ENCODE results near the gene CALHM1. TPM values are rescaled to one million over a fixed set of nuclear protein-coding genes. Genes with fewer than 3 reads are reported as not detected.
A peak's percentile ranks its signal among the peaks of the same experiment; 100 is the strongest.

Gene CALHM1
- total and polyA plus RNA-seq, 2 of the 13 experiments (the other 11 are each of a cell fraction or from before 2014, with no cell fraction given) = 0.04 TPM; not detected in 1

GRCh38 chr10:103493362-103493915 is 34.7 kb upstream of the CALHM1 start, which contains the start of gene NEURL1:
Gene NEURL1 (plus strand): TSS chr10:103493705. CDS start chr10:103494388, 683 bp downstream.
- BruUV-seq (replicated peaks) = no TSS peak
- H3K4me3 ChIP-seq (replicated peaks in 1 of 3; ENCODE audit: insufficient read depth in 1 of 3, low read depth in 2 of 3, low read length in 3 of 3) = peak within 1 kb of the TSS in 2 of 3 experiments; percentile 12 to 52; a peak in 4 of 6 replicates
- H3K9me3 ChIP-seq (ENCODE audit: low read length) = no peaks in the 10 kb centered on the region
- no peaks in the 10 kb centered on the region for H3K79me2 ChIP-seq (ENCODE audit: insufficient read depth, low read length)
- H2AFZ ChIP-seq (ENCODE audit: low read length) = no peak within 1 kb of the TSS
- DNase-seq (ENCODE audit: low spot score) (no peak), ATAC-seq (peak; percentile 9; the same call in 2 of the 3 replicates), FAIRE-seq (no peak)
- ChIA-PET POLR2A (no interaction called here), CTCF (ENCODE audit: low intra/inter-chr PET ratio, low total read pairs) (no interaction called here)
- WGBS (ENCODE audit: low lambda C conversion rate) = 27% methylated on average over 15 of the region's 65 CpGs
- no peak within 1 kb of the TSS for H3K27ac ChIP-seq (ENCODE audit: extremely low read length, insufficient read depth, low read length)
- intact Hi-C loops (cut with micrococcal nuclease; ENCODE audit: unreplicated experiment) = no loop called here
- no peak within 1 kb of the TSS for H3K9ac ChIP-seq (ENCODE audit: insufficient read depth, low read depth, low read length)
- H3K4me2 ChIP-seq (ENCODE audit: low read depth, low read length) = peak within 1 kb of the TSS; percentile 45
- peaks cover 6 to 81% of the 10 kb centered on the region in 2 experiments; a peak in 4 of 5 replicates for H3K27me3 ChIP-seq (ENCODE audit: control insufficient read depth in 1 of 2, insufficient read depth in 2 of 2, low read length in 2 of 2)
- no peaks in the 10 kb centered on the region for H4K20me1 ChIP-seq (ENCODE audit: insufficient read depth, low read length)
- H3K36me3 ChIP-seq (replicated peaks in 1 of 2; ENCODE audit: control insufficient read depth in 1 of 2, insufficient read depth in 2 of 2, low read length in 2 of 2) = no peaks in the 10 kb centered on the region
- H3K4me1 ChIP-seq (ENCODE audit: insufficient read depth, low read length) = no peaks in the 10 kb centered on the region
- no peak for TF ChIP-seq TIGD3 (CRISPR knock-in tag; IDR thresholded peaks at IDR 0.05; ENCODE audit: borderline replicate concordance)
- TF ChIP-seq ZFP82 (CRISPR knock-in tag; IDR thresholded peaks at IDR 0.05; ENCODE audit: borderline replicate concordance) = no peak
- TF ChIP-seq ZNF800 (CRISPR knock-in tag; IDR thresholded peaks at IDR 0.05) = 0 out of 2 replicates have a peak, but pooled peaks have one; percentile 67
- TF ChIP-seq KDM3A (CRISPR knock-in tag; IDR thresholded peaks at IDR 0.05; ENCODE audit: low read depth) = no peak
- peak; percentile 61; the same call in 1 of the 2 replicates for TF ChIP-seq ZBTB14 (CRISPR knock-in tag; IDR thresholded peaks at IDR 0.05)
- in situ Hi-C loops (cut with HindIII; ENCODE audit: extremely low pct_ligation_motif_present, low pct_unique_long_range_greater_than_20kb) = no loop called here

Measured in HepG2 (cell line).